Stomach (tissue), 4 donors: ENCODE results near the gene ZNF732.

Experiments used
- EP300 ChIP-seq: sonication (generic); formaldehyde crosslinking; IDR thresholded peaks from one replicate; pipeline ENCODE4 v1.6.1; 2017; ENCODE audit warnings: antibody characterized with exemption
- POLR2A ChIP-seq, 4 donors: fragments of 450-650 bp; IDR thresholded peaks; one replicate each; pipeline ENCODE4 v1.6.1; 2016; ENCODE audit warnings: antibody characterized with exemption in 4 of 4, control low read depth in 2 of 4, mild to moderate bottlenecking in 1 of 4, moderate library complexity in 1 of 4
- POLR2AphosphoS5 ChIP-seq, 3 donors: sonication (generic); formaldehyde crosslinking; IDR thresholded peaks; one replicate each; pipeline ENCODE4 v1.6.1; 2016; ENCODE audit warnings: antibody characterized with exemption in 3 of 3
- TF ChIP-seq, protein P1 (sequence below), 7 experiments: fragments of 450-650 bp in 4 of 7; fragments of 200-600 bp in 3 of 7; sonication (generic) in 3 of 7; IDR thresholded peaks; one replicate each; pipeline ENCODE4 v1.5.1; 2016 to 2019; ENCODE audit warnings: antibody characterized with exemption in 7 of 7, control low read depth in 2 of 7, mild to moderate bottlenecking in 1 of 7

DNA sequence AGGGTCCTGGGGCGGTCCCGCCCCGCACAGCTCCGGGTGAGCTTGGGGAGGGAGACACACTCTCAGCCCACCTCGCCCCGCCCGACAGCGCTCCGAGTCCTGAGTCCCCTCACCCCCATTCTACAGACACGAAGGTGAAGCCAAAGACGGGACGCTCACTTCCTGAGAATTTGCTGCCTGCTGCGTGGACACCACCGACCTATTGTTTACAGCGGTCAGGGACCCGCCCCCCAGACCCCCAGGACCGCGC, 31.5 kb upstream of the ZNF732 start:
- TF ChIP-seq, protein P1, sequence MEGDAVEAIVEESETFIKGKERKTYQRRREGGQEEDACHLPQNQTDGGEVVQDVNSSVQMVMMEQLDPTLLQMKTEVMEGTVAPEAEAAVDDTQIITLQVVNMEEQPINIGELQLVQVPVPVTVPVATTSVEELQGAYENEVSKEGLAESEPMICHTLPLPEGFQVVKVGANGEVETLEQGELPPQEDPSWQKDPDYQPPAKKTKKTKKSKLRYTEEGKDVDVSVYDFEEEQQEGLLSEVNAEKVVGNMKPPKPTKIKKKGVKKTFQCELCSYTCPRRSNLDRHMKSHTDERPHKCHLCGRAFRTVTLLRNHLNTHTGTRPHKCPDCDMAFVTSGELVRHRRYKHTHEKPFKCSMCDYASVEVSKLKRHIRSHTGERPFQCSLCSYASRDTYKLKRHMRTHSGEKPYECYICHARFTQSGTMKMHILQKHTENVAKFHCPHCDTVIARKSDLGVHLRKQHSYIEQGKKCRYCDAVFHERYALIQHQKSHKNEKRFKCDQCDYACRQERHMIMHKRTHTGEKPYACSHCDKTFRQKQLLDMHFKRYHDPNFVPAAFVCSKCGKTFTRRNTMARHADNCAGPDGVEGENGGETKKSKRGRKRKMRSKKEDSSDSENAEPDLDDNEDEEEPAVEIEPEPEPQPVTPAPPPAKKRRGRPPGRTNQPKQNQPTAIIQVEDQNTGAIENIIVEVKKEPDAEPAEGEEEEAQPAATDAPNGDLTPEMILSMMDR (IDR thresholded peaks at IDR 0.05) = no peak
- TF ChIP-seq POLR2A (IDR thresholded peaks at IDR 0.05) (no peak), POLR2AphosphoS5 (IDR thresholded peaks at IDR 0.05) (no peak), EP300 (no peak)
